Esophagus muscularis mucosa (tissue), 4 donors: ENCODE measurements around the gene LKAAEAR1.

Source experiments
- EP300 ChIP-seq: sonication (generic); formaldehyde crosslinking; IDR thresholded peaks from one replicate; pipeline ENCODE4 v1.6.1; 2017; ENCODE audit warnings: antibody characterized with exemption
- POLR2A ChIP-seq: fragments of 450-650 bp; IDR thresholded peaks from one replicate; pipeline ENCODE4 v1.6.1; 2017; ENCODE audit warnings: antibody characterized with exemption, moderate library complexity, mild to moderate bottlenecking, low read depth
- POLR2AphosphoS5 ChIP-seq, 2 donors: sonication (generic); formaldehyde crosslinking; IDR thresholded peaks; one replicate each; pipeline ENCODE4 v1.6.1; 2017; ENCODE audit warnings: antibody characterized with exemption in 2 of 2
- TF ChIP-seq, protein P1 (sequence below), 3 experiments: fragments of 200-600 bp in 2 of 3; fragments of 450-650 bp in 1 of 3; sonication (generic) in 2 of 3; IDR thresholded peaks; one replicate each; pipeline ENCODE4 v1.5.1; 2017 to 2019; ENCODE audit warnings: antibody characterized with exemption in 3 of 3, mild to moderate bottlenecking in 2 of 3, moderate library complexity in 1 of 3

DNA sequence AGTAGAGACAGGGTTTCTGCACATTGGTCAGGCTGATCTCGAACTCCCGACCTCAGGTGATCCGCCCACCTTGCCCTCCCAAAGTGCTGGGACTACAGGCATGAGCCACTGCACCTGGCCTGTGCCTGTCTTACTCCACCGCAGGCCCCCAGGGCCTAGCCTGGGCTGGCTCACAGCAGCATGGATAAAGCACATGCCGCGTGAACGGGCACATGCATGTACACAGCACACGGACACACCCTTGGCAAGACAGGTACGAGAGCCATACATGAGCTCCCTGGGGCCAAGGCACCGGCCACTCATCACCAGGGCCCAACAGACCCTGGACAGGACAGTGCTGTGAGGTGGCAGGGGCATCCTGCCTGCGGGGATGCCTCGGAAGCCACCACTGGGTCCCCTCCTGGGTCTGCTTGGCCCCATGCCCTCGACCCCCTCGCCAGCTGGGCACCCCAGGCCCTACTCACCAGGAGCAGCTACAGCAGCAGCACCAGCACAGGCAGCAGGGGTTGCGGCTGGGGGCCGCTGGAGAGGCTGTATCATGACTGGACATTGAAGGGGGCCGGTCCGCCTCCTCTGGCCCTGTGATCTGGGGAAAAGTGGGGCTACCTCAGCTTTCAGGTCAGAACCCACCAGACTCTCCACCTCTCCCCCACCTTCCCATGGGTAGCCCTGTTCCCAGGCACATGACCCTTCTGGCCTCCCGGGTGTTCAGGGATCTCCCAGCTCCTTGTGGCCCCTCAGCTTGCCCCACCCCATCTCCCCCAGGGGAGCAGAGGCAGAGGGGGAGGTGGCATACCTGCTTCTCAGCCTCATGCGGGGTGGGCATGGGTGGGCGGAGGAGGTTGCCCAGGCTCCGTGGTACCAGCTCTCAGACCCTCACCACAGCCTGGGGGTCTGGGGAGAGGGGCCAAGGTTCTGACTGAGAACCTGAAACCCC is 7.9 kb downstream of the LKAAEAR1 start:
- TF ChIP-seq, protein P1, sequence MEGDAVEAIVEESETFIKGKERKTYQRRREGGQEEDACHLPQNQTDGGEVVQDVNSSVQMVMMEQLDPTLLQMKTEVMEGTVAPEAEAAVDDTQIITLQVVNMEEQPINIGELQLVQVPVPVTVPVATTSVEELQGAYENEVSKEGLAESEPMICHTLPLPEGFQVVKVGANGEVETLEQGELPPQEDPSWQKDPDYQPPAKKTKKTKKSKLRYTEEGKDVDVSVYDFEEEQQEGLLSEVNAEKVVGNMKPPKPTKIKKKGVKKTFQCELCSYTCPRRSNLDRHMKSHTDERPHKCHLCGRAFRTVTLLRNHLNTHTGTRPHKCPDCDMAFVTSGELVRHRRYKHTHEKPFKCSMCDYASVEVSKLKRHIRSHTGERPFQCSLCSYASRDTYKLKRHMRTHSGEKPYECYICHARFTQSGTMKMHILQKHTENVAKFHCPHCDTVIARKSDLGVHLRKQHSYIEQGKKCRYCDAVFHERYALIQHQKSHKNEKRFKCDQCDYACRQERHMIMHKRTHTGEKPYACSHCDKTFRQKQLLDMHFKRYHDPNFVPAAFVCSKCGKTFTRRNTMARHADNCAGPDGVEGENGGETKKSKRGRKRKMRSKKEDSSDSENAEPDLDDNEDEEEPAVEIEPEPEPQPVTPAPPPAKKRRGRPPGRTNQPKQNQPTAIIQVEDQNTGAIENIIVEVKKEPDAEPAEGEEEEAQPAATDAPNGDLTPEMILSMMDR (IDR thresholded peaks at IDR 0.05): no peak
- TF ChIP-seq POLR2AphosphoS5 (IDR thresholded peaks at IDR 0.05) (no peak), POLR2A (no peak), EP300 (no peak)
